Measurements from ENCODE around the gene ZNF621. TPM values are rescaled to one million over a fixed set of nuclear protein-coding genes. Genes with fewer than 3 reads are reported as not detected.

ZNF621 gene
- 17.7 to 20.5 TPM (median 20.0 TPM) in 3 replicates for total RNA-seq (2021)
- Bru-seq, nascent RNA, result percentile 91 among the genes with signal in this experiment
- long read RNA-seq, experiment 1, full-length matches to known transcripts, result 10 of 31 reads
- long read RNA-seq, experiment 1, partial matches to known transcripts, result 0 of 31 reads
- long read RNA-seq, experiment 1, other reads (novel, unspliced or antisense), result 21 of 31 reads
- long read RNA-seq, experiment 2, partial matches to known transcripts, result 0 of 7 reads
- long read RNA-seq, experiment 2, other reads (novel, unspliced or antisense), result 7 of 7 reads
- long read RNA-seq, experiment 3, full-length matches to known transcripts, result 2 of 2 reads
- long read RNA-seq, experiment 3, partial matches to known transcripts, result 0 of 2 reads
- long read RNA-seq, experiment 3, other reads (novel, unspliced or antisense), result 0 of 2 reads

GRCh38 chr3:40524568-40525285, at the start of gene ZNF621:
TSS of gene ZNF621 (plus strand) at chr3:40524960. CDS start at chr3:40525841, 881 bp downstream.
- peak; percentile 99 for ATAC-seq
- Mint-ChIP-seq H3K4me3 (peak within 1 kb of the TSS; percentile 96), H3K27ac (peak within 1 kb of the TSS; percentile 96), H3K36me3 (peaks cover 29% of the 10 kb centered on the region), H3K4me1 (peaks cover 16% of the 10 kb centered on the region), H3K27me3 (ENCODE audit: low read depth) (no peaks in the 10 kb centered on the region), H3K9me3 (no peaks in the 10 kb centered on the region)
- CTCF ChIA-PET, result interaction anchor here (1.0 to 1.8 kb wide), 3 partner anchors 19 to 197 kb away, joined by 3 to 15 read pairs (median 4); partner anchors contain the start of gene ZNF620
- POLR2A ChIA-PET, result interaction anchor here (1.0 to 2.3 kb wide), 4 partner anchors 19 to 72 kb away, joined by 3 to 24 read pairs (median 4); partner anchors contain the start of genes RPL14, ZNF619 and ZNF620
- peak; percentile 90 for DNase-seq (ENCODE audit: low spot score)
- no peak for TF ChIP-seq NR3C1 (CRISPR knock-in tag; conservative IDR thresholded peaks at IDR 0.05; ENCODE audit: low read depth)
- peak; percentile 36; the same call in 1 of the 2 replicates for TF ChIP-seq IRF1 (CRISPR knock-in tag; IDR thresholded peaks at IDR 0.05)
- TF ChIP-seq ZNF512 (CRISPR knock-in tag; IDR thresholded peaks at IDR 0.05; ENCODE audit: borderline replicate concordance), result no peak
- peak; percentile 69; the same call in 1 of the 2 replicates for TF ChIP-seq NFE2L1 (CRISPR knock-in tag; IDR thresholded peaks at IDR 0.05)
- TF ChIP-seq SOX15 (CRISPR knock-in tag; IDR thresholded peaks at IDR 0.05), result no peak
- TF ChIP-seq HMGXB4 (CRISPR knock-in tag; IDR thresholded peaks at IDR 0.05), result peak; percentile 62; the same call in 1 of the 2 replicates
- TF ChIP-seq SMAD3 (CRISPR knock-in tag; IDR thresholded peaks at IDR 0.05; ENCODE audit: borderline replicate concordance), result peak; percentile 87
- no peak for TF ChIP-seq ZNF423 (CRISPR knock-in tag; IDR thresholded peaks at IDR 0.05)
- TF ChIP-seq ETV6 (CRISPR knock-in tag; IDR thresholded peaks at IDR 0.05), result peak; percentile 88
- no peak for TF ChIP-seq ZNF532 (CRISPR knock-in tag; IDR thresholded peaks at IDR 0.05; ENCODE audit: borderline replicate concordance)
- no peak for TF ChIP-seq GRHL2 (CRISPR knock-in tag; IDR thresholded peaks at IDR 0.05; ENCODE audit: insufficient replicate concordance, severe bottlenecking)
- 0 out of 2 replicates have a peak, but pooled peaks have one; percentile 52 for TF ChIP-seq CBFB (CRISPR knock-in tag; IDR thresholded peaks at IDR 0.05; ENCODE audit: low read depth)
- TF ChIP-seq FOXP4 (CRISPR knock-in tag; IDR thresholded peaks at IDR 0.05), result peak; percentile 66
- no peak for TF ChIP-seq ZNF121 (CRISPR knock-in tag; IDR thresholded peaks at IDR 0.05)
- TF ChIP-seq ZNF263 (CRISPR knock-in tag; IDR thresholded peaks at IDR 0.05; ENCODE audit: low read depth), result no peak
- TF ChIP-seq ZNF219 (CRISPR knock-in tag; IDR thresholded peaks at IDR 0.05; ENCODE audit: borderline replicate concordance), result no peak
- TF ChIP-seq ZNF281 (CRISPR knock-in tag; IDR thresholded peaks at IDR 0.05), result no peak
- peak; percentile 67; the same call in 1 of the 2 replicates for TF ChIP-seq USF1 (CRISPR knock-in tag; IDR thresholded peaks at IDR 0.05)
- TF ChIP-seq ZNF416 (CRISPR knock-in tag; IDR thresholded peaks at IDR 0.05), result 0 out of 2 replicates have a peak, but pooled peaks have one; percentile 50
- no peak for TF ChIP-seq IRF2 (CRISPR knock-in tag; IDR thresholded peaks at IDR 0.05; ENCODE audit: borderline replicate concordance, low read depth)
- TF ChIP-seq NR1H2 (CRISPR knock-in tag; IDR thresholded peaks at IDR 0.05), result no peak
